PC-3 (cell line): ENCODE measurements around the gene GPRIN3. TPM values are rescaled to one million over a fixed set of nuclear protein-coding genes. Genes with fewer than 3 reads are reported as not detected.

Source experiments
- ATAC-seq: fragments of 200-7000 bp; cut with Tn5 transposase; 2 replicates; pipeline ENCODE4 v1.9.1; 2020; ENCODE audit warnings: mild to moderate bottlenecking, moderate library complexity
- BruUV-seq: library from RNA; stranded (reverse); fragments of 400-500 nt; replicated peaks from 2 replicates; lab custom pipeline; 2021; lab: Mats Ljungman, UMichigan
- CTCF ChIA-PET: fragments of 300-600 bp; sonication (Branson Sonifier 250); formaldehyde crosslinking; loops from one replicate; lab custom pipeline; 2022; ENCODE audit warnings: antibody characterized with exemption; lab: Charles Lee
- POLR2A ChIA-PET: fragments of 300-600 bp; sonication (Branson Sonifier 250); formaldehyde crosslinking; loops from one replicate; lab custom pipeline; 2022; ENCODE audit warnings: antibody characterized with exemption; ENCODE audit not compliant: unreplicated experiment; lab: Charles Lee
- DNase-seq: peaks from one replicate; pipeline ENCODE4 v3.0.0-alpha.2; 2015
- H2AFZ ChIP-seq: fragments of 300-600 bp; sonication (generic); 2 replicates; pipeline ENCODE4 v1.6.0; 2016; ENCODE audit warnings: antibody characterized with exemption, low read length
- H3F3A ChIP-seq: fragments of 300-600 bp; sonication (generic); one replicate; pipeline ENCODE4 v1.6.0; 2017; ENCODE audit warnings: antibody characterized with exemption, low read length, control low read depth, mild to moderate bottlenecking; ENCODE audit not compliant: unreplicated experiment
- H3K27ac ChIP-seq: fragments of 300-600 bp; sonication (generic); 2 replicates; pipeline ENCODE4 v1.5.1; 2016; ENCODE audit warnings: mild to moderate bottlenecking, low read length
- H3K27me3 ChIP-seq: fragments of 300-600 bp; sonication (generic); 2 replicates; pipeline ENCODE4 v1.6.1; 2016; ENCODE audit warnings: low read length, mixed read lengths
- H3K36me3 ChIP-seq: fragments of 300-600 bp; sonication (generic); 2 replicates; pipeline ENCODE4 v1.6.1; 2016; ENCODE audit warnings: low read depth, mixed run types, low read length, mixed read lengths
- H3K4me1 ChIP-seq: fragments of 300-600 bp; sonication (generic); 2 replicates; pipeline ENCODE4 v1.5.1; 2016; ENCODE audit warnings: low read length; ENCODE audit not compliant: insufficient read depth
- H3K4me2 ChIP-seq: fragments of 300-600 bp; sonication (generic); 2 replicates; pipeline ENCODE4 v1.6.0; 2016; ENCODE audit warnings: low read length
- H3K4me3 ChIP-seq: fragments of 300-600 bp; sonication (generic); 2 replicates; pipeline ENCODE4 v1.5.1; 2016; ENCODE audit warnings: mild to moderate bottlenecking, low read length, mixed read lengths
- H3K79me2 ChIP-seq: fragments of 300-600 bp; sonication (generic); 2 replicates; pipeline ENCODE4 v1.6.1; 2017; ENCODE audit warnings: low read length, mixed read lengths
- H3K9ac ChIP-seq: fragments of 300-600 bp; sonication (generic); 2 replicates; pipeline ENCODE4 v1.6.0; 2016; ENCODE audit warnings: mild to moderate bottlenecking, low read length
- H3K9me2 ChIP-seq: fragments of 300-600 bp; sonication (generic); replicated peaks from 2 replicates; pipeline ENCODE4 v1.6.1; 2016; ENCODE audit warnings: mixed run types, low read length, mixed read lengths
- H3K9me3 ChIP-seq: fragments of 300-600 bp; sonication (generic); 2 replicates; pipeline ENCODE4 v1.6.1; 2016; ENCODE audit warnings: low read length, mixed read lengths
- H4K20me1 ChIP-seq: fragments of 300-600 bp; sonication (generic); 2 replicates; pipeline ENCODE4 v1.6.1; 2016; ENCODE audit warnings: low read length, mixed read lengths
- EZH2 ChIP-seq: fragments of 300-600 bp; sonication (generic); IDR thresholded peaks from one replicate; pipeline ENCODE4 v1.6.1; 2017; ENCODE audit warnings: antibody characterized with exemption, mild to moderate bottlenecking, low read length; ENCODE audit not compliant: unreplicated experiment
- EZH2phosphoT487 ChIP-seq: fragments of 300-600 bp; sonication (generic); IDR thresholded peaks from 2 replicates; pipeline ENCODE4 v1.6.1; 2018; ENCODE audit warnings: mild to moderate bottlenecking, antibody characterized with exemption, low read length, borderline replicate concordance
- intact Hi-C: fragments of 100-400 bp; cut with micrococcal nuclease; formaldehyde crosslinking; loops from 2 replicates; pipeline ENCODE4 v1.9.0; 2023
- total RNA-seq: library from RNA; depleted of rRNA; stranded (reverse); fragments of >200 nt; gene quantifications from 2 replicates; pipeline ENCODE4 v1.2.3, GENCODE V29; 2014
- TF ChIP-seq, protein P1 (sequence below): fragments of 300-600 bp; sonication (generic); conservative IDR thresholded peaks from 2 replicates; pipeline ENCODE4 v1.5.1; 2017; ENCODE audit warnings: antibody characterized with exemption, low read depth, mild to moderate bottlenecking, low read length

The GPRIN3 gene
- total RNA-seq, 1 experiment from 2014 or later = not detected

DNA sequence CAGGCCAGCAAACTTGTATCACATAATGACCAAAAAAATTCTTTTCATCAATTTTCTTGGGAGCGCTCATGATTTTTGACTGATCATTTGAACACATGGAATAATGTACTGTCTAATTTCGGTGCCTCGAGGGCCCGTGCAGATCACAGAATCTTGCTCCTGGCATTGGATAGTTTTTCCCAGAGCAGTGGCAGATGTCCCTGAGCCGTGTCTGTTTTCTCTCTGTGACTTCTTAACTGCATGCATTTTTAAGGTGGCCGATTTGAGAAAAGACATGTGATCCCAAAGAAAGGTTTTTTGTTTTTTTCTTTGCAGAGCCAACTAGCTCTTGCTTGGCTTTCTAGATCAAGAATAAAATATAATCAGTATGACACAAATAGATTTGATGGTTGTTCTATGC lies 19.7 kb downstream of the GPRIN3 start:
- ChIA-PET POLR2A (no interaction called here), CTCF (no interaction called here)
- peaks cover 47% of the 10 kb centered on the region for H3K27me3 ChIP-seq
- no peak overlapping the region for H3K4me2 ChIP-seq
- no peak for ATAC-seq
- no peak overlapping the region for H3K27ac ChIP-seq
- H4K20me1 ChIP-seq = no peaks in the 10 kb centered on the region
- DNase-seq = no peak
- BruUV-seq = no TSS peak
- no peaks in the 10 kb centered on the region for H3K36me3 ChIP-seq
- intact Hi-C loops = no loop called here
- H3K9me3 ChIP-seq = no peaks in the 10 kb centered on the region
- no peaks in the 10 kb centered on the region for H3F3A ChIP-seq
- H2AFZ ChIP-seq = no peak overlapping the region
- H3K79me2 ChIP-seq = no peaks in the 10 kb centered on the region
- no peaks in the 10 kb centered on the region for H3K4me1 ChIP-seq
- TF ChIP-seq EZH2phosphoT487 (no peak), EZH2 (no peak)
- TF ChIP-seq, protein P1, sequence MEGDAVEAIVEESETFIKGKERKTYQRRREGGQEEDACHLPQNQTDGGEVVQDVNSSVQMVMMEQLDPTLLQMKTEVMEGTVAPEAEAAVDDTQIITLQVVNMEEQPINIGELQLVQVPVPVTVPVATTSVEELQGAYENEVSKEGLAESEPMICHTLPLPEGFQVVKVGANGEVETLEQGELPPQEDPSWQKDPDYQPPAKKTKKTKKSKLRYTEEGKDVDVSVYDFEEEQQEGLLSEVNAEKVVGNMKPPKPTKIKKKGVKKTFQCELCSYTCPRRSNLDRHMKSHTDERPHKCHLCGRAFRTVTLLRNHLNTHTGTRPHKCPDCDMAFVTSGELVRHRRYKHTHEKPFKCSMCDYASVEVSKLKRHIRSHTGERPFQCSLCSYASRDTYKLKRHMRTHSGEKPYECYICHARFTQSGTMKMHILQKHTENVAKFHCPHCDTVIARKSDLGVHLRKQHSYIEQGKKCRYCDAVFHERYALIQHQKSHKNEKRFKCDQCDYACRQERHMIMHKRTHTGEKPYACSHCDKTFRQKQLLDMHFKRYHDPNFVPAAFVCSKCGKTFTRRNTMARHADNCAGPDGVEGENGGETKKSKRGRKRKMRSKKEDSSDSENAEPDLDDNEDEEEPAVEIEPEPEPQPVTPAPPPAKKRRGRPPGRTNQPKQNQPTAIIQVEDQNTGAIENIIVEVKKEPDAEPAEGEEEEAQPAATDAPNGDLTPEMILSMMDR = no peak
- H3K4me3 ChIP-seq = no peak overlapping the region
- no peaks in the 10 kb centered on the region for H3K9me2 ChIP-seq
- no peak overlapping the region for H3K9ac ChIP-seq

DNA sequence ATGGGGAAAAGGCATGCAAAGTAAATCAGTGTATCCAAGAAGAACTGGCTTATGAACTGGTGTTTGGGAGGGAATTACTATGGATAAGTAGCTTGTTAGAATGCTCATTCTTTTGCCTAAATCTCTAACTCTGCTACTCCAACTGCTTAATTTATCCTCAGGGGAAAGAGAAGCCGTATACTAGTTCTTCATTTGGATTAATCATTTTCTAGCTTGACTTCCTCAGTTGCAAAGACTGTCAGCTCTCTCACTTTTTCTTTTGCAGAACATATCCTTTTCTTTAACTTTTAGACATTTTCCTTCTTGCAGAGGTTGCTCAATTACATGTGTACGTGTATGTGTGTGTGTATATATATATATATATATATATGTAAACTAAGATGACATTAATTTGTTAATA lies 21.9 kb downstream of the GPRIN3 start:
- Histone ChIP-seq H3F3A (no peaks in the 10 kb centered on the region), H3K4me3 (no peak overlapping the region), H3K4me2 (no peak overlapping the region), H3K36me3 (no peaks in the 10 kb centered on the region), H3K79me2 (no peaks in the 10 kb centered on the region), H3K27me3 (peaks cover 37% of the 10 kb centered on the region), H3K9me2 (no peaks in the 10 kb centered on the region), H2AFZ (no peak overlapping the region), H3K27ac (no peak overlapping the region), H4K20me1 (no peaks in the 10 kb centered on the region), H3K9ac (no peak overlapping the region), H3K4me1 (no peaks in the 10 kb centered on the region), H3K9me3 (no peaks in the 10 kb centered on the region)
- DNase-seq (no peak), ATAC-seq (no peak)
- TF ChIP-seq EZH2phosphoT487 (no peak), EZH2 (no peak)
- TF ChIP-seq, protein P1 = no peak
- no TSS peak for BruUV-seq
- CTCF ChIA-PET = no interaction called here
- intact Hi-C loops = no loop called here
- POLR2A ChIA-PET = interaction anchor here (0.6 kb wide), 1 partner anchor 133 kb away, joined by 3 read pairs; no protein-coding TSS in a partner anchor

DNA sequence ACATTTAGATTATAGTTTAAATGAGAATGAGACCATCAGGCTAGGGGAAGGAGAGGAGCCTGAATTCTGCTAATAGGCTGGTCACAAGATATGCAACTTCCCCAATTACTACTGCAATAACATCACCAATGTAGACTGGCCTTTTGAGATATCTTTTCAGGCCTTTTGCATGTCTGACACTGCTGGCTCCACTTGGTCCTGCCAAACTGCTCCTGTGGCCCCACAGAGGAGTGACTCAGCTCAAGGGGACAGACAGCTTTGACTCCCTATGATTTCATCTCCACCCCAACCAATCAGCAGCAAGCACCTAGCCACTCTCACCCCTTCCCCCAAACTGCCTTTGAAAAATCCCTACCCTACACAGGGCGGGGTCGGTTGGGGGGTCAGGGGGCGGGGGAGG lies 22.8 kb downstream of the GPRIN3 start:
- Histone ChIP-seq H3K27me3 (peaks cover 29% of the 10 kb centered on the region), H3K27ac (no peak overlapping the region), H3K9me3 (no peaks in the 10 kb centered on the region), H3K9ac (no peak overlapping the region), H2AFZ (no peak overlapping the region), H3K36me3 (no peaks in the 10 kb centered on the region), H3K9me2 (no peaks in the 10 kb centered on the region), H3K4me3 (no peak overlapping the region), H3K4me1 (no peaks in the 10 kb centered on the region), H3K79me2 (no peaks in the 10 kb centered on the region), H3K4me2 (no peak overlapping the region), H3F3A (no peaks in the 10 kb centered on the region), H4K20me1 (no peaks in the 10 kb centered on the region)
- intact Hi-C loops = no loop called here
- CTCF ChIA-PET = no interaction called here
- no peak for TF ChIP-seq EZH2
- TF ChIP-seq, protein P1 = no peak
- no peak for TF ChIP-seq EZH2phosphoT487
- POLR2A ChIA-PET = no interaction called here
- no TSS peak for BruUV-seq
- DNase-seq (no peak), ATAC-seq (no peak)
